ENCODE measurements around the gene DUSP10.

The DUSP10 gene

GRCh38 chr1:221768444-221769066 is 26.7 kb upstream of the DUSP10 start:
- TF ChIP-seq CTCF (conservative IDR thresholded peaks at IDR 0.05; ENCODE audit: control insufficient read depth, insufficient read depth, low read depth, low read length), result peak; percentile 13
- DNase-seq (ENCODE audit: low read depth), result no peak
- no peak overlapping the region for H3K4me3 ChIP-seq (ENCODE audit: control insufficient read depth, low read depth, low read length)

GRCh38 chr1:221766210-221766609 is 24.3 kb upstream of the DUSP10 start:
- DNase-seq (ENCODE audit: low read depth), result peak; percentile 89
- no peak overlapping the region for H3K4me3 ChIP-seq (ENCODE audit: control insufficient read depth, low read depth, low read length)
- TF ChIP-seq CTCF (conservative IDR thresholded peaks at IDR 0.05; ENCODE audit: control insufficient read depth, insufficient read depth, low read depth, low read length), result no peak

GRCh38 chr1:221765527-221765926 is 23.6 kb upstream of the DUSP10 start:
- no peak for TF ChIP-seq CTCF (conservative IDR thresholded peaks at IDR 0.05; ENCODE audit: control insufficient read depth, insufficient read depth, low read depth, low read length)
- DNase-seq (ENCODE audit: low read depth), result peak; percentile 53
- no peak overlapping the region for H3K4me3 ChIP-seq (ENCODE audit: control insufficient read depth, low read depth, low read length)

GRCh38 chr1:221762121-221762520 is 20.2 kb upstream of the DUSP10 start:
- H3K4me3 ChIP-seq (ENCODE audit: control insufficient read depth, low read depth, low read length), result no peak overlapping the region
- no peak for DNase-seq (ENCODE audit: low read depth)
- TF ChIP-seq CTCF (conservative IDR thresholded peaks at IDR 0.05; ENCODE audit: control insufficient read depth, insufficient read depth, low read depth, low read length), result no peak

- no peak overlapping the region for H3K4me3 ChIP-seq (ENCODE audit: control insufficient read depth, low read depth, low read length)
- DNase-seq (ENCODE audit: low read depth), result no peak
- no peak for TF ChIP-seq CTCF (conservative IDR thresholded peaks at IDR 0.05; ENCODE audit: control insufficient read depth, insufficient read depth, low read depth, low read length)
Measured at GRCh38 chr1:221761354-221762002, 19.6 kb upstream of the DUSP10 start.

- no peak overlapping the region for H3K4me3 ChIP-seq (ENCODE audit: control insufficient read depth, low read depth, low read length)
- DNase-seq (ENCODE audit: low read depth), result no peak
- no peak for TF ChIP-seq CTCF (conservative IDR thresholded peaks at IDR 0.05; ENCODE audit: control insufficient read depth, insufficient read depth, low read depth, low read length)
Measured at GRCh38 chr1:221760911-221761310, 19.0 kb upstream of the DUSP10 start.

Data from fibroblast of mammary gland (primary cell).